HG02763 (cell line): ENCODE data around the gene MCF2L2.
A peak's percentile ranks its signal among the peaks of the same experiment; 100 is the strongest.
"Not testable (repeated sequence)": the region's sequence is repeated elsewhere in the genome, so short reads cannot be mapped to it uniquely, and the experiment has no call there.

Experiments
- ATAC-seq: cut with Tn5 transposase; IDR thresholded peaks from one replicate; pipeline ENCODE4 v1.9.1; 2021; ENCODE audit warnings: mild to moderate bottlenecking, moderate library complexity; ENCODE audit not compliant: unreplicated experiment

MCF2L2 gene

DNA sequence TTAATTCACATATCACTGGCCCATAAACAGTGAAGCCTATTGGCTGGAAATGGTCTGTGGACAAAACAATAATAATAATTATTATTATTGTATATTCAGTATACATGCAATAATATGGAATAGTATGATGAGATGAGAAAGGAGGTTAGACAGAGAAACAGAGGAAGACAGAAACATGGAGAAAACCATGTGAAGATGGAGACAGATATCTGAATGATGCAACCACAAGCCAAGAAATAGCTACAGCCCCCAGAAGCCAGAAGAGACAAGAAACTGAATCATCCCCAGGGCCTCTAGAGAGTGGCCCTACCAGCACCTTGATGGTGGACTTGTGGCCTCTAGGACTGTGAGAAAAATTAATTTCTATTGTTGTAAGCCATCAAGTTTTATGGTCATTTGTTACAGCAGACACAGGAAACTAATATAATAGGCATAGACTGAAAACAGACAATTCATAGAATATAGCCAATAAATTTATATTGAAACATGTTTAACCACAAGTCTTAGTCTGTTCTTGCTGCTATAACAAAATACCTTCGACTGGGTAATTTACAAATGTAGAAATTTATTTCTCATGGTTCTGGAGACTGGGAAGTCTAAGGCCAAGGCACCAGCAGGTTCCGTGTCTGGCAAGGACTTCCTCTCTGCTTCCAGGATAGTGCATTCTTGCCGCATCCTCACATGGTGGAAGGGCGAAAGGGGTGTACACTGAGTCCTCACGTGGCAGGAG, 31.6 kb downstream of the MCF2L2 start:
- ATAC-seq = no peak

DNA sequence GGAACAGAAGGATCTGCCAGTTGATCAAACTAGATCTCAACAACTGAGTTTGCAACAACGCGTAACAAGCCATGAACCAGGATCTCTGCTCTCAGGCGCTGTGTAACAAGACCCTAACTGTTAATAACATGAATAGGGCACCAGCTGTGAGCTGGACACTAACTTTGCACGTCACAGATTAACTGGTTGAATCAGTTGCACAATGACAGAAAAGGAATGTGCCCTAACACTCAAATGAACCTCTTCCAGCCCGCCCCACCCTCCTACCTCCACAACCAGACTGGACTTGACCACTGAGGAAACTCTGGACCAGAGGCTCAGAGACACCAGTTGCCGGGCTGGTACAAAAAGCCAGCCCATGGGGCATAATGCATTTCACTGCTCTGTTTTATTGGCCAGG, 34.3 kb downstream of the MCF2L2 start:
- ATAC-seq = no peak

DNA sequence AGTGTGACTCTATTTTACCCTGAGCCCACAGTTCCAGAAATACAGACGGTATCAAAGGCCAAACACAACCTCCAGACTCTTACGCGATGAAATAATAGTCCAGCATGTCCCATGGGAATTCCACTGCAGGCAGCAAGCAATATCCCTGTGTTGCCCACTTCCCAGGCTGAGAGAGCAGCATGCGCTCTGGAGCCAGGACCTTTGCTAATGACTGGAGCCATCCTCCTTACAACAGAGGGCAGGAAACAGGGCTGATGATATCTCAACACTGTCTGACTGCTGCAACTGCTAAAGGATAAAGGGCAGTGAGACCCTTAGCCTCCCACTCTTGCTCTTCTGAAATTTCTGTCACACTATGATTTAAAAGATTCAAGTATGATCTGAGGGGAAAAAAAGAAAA, 34.8 kb downstream of the MCF2L2 start:
- ATAC-seq = no peak

DNA sequence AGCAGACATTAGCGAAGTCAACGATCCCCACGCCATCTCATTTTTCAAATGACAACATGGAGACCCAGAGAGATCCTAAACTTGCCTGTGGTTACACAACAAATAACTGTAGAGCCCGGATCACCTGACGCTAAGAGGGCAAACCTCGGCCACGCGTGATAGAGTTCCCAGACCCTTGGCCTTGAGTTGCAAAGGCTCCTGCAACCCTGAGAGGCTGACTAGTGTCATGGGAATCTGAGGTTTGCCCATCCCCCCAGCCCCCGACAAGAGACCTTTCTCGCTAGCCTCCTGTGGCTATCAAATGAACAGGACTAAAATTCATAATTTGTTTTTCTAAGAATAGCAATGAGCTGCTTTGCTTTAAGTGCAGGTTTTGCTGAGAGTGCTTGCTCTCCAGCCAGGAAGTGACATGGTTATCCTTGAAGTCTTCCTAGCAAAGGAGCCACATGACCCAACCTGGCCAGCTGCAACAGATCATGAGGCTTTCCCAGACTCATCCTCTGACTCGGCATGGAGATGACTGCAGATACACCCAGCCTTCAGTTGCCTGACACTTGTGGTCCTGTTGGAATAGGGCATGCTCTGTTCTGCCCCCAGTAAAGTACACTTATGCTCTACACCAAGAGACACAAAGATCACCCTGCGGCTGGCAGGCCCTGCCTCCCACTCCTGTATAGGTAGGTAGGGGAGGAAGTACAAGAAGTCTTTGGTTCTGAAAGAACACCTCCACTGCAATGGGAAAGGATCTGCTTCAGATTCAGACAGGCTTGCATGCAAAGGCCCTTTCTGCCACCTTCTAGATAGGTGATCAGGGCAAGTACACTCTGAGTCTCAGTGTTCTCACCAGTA, 36.0 kb downstream of the MCF2L2 start:
- no peak for ATAC-seq

DNA sequence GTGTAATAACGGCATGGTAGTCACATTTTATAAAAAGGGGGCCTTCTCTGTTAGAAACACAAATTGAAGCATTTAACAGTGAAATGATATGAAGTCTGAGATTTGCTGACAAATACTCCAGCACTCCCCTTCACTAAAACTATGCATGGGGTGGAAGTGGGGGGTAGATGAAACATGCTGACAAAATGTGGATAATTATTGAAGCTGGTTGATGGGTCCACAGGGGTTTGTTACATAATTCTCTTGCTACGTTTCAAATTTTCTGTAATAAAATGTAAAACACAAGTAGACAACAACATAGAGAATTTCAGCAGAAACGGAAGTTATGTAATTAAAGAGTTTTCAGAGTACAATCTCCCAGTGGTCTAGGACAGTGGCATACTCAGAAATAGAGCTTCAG, 37.0 kb downstream of the MCF2L2 start:
- no peak for ATAC-seq

DNA sequence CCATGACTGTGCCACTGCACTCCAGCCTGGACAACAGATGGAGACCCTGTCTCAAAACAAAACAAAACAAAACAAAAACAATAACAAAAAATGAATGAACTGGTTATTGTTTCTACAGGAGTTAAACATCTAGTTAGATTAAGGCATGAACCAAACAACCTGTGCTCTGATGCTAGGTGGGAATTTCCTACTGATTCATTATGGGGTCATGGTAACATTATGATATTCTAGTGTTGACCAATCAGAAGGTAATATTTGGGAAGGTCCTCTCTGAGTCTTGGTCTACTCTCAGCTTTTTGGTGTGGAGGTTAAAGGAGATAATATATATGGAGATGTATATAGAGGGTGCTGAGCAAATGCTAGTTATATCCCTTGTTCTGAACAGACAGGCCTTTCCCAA, 37.6 kb downstream of the MCF2L2 start:
- ATAC-seq = no peak

DNA sequence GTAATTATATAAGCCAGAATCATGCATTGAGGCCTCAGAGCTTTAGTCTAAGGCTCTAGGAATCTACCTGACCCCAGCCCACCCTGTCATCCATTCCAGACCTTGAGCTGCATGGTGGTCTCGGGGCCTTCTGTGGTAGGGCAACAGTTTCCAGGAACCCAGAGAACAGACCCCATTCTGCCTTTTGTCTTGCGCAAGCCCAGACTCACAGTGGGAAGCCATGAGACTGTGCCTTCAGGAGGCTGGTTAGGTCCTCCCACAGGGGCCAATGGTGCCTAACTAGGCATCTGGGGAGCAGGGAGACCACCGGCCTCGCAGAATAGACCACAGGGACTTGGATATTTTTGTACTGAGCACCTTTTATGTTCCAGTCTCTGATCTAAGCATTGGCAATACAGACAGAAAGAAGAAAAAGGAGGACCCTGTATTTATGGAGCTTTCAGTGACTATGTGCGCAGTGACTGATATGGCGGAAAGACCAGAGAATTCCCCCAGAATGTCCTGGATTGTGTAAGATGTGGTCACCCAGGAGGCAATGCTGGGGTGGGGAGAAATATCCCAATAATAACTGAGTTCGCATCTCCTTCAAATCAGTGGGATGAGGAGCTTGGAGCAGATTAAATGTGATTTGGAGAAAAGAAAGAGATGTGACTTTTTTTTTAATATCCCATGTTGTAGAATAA, 40.1 kb downstream of the MCF2L2 start:
- no peak for ATAC-seq

DNA sequence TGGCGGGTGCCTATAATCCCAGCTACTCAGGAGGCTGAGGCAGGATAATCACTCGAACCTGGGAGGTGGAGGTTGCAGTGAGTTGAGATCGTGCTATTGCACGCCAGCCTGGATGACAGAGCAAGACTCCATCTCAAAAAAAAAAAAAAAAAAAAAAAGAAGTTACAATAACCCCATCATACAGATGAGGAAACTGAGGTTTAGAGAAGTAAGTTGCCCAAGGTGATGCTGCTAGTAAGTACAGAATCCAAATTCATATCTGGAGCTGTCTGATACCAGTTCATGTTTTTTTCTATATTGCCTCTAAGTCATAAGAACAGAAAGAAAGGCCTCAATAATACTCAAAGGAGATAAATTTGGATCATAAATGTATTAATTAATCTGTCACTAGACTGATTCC, 40.6 kb downstream of the MCF2L2 start:
- ATAC-seq = no peak

DNA sequence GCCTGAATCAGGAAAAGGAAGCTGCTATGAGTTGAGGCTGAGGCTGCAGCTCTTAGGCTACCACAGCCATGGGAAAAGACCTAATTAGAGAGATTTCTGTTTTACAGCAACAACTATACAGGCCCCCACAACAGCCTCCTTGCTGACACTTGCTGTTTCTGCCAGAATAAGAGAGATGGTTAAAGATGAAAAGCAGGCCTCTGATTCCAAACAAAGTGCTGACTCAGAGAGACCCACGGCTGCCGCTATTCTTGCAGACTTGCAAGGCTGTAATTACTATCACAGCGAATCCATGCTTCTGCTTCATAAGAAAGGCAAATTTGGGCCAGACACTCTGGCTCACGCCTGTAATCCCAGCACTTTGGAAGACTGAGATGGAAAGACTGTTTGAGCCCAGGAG, 41.8 kb downstream of the MCF2L2 start:
- ATAC-seq = no peak

DNA sequence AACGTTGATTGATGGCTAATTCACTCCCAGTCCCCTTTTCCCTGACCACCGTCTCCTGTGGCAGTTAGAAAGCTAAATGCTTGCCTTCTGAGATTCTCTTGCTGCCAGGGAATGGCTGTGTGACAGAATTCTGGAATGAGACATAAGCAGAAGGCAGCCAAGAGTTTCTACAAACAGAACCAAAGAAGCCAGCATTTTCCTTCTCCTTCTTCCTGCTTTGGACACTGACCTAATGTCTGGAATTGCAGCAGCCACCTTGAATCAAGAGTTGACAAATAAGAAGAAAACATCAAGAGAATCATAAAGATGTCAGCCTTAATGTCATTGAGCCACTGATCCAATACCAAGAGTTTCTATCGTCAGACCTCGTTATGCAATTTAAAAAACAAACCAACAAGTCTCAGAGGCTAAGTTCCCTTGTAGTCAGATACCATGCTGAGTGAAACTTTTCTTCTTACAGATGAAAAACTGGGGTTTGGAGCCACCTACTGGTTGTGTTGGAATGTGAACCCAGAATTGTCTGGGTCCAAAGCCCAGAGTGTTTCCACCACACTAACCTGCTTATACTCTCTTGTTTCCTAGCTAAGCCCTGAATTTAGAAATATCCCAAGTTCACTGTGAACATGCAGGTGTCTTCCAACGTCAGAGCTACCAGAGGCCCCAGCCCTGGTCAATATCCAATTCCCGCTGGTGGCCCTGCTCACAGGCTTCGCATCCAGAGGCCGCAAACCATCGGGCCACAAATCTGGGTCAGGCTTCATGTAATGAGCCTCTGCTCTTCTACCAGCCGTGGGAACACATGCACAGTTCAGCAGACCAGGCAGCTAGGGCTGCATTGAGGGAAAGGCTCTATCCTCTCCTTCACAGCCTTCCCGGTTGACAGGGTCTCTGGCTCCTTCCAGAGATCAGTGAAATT, 42.5 kb downstream of the MCF2L2 start:
- peak; percentile 59 for ATAC-seq

DNA sequence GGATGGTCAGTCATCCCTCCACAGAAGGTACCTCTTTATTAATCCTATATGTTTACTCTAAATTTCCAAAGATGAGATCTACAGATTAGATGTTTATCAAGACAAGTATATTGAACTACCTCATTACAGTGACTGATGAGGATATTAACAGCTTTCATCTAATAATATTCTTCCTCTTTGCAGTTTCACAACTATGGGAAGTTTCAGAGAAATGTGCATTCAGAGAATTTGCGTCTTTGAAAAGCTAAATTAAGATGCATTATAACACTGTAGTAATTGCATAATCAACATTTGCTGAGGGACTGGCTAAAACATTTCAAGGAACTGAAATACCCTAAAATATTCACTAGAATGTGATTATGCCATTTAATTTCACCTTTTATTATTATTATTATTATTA, 46.7 kb downstream of the MCF2L2 start:
- ATAC-seq = no peak

DNA sequence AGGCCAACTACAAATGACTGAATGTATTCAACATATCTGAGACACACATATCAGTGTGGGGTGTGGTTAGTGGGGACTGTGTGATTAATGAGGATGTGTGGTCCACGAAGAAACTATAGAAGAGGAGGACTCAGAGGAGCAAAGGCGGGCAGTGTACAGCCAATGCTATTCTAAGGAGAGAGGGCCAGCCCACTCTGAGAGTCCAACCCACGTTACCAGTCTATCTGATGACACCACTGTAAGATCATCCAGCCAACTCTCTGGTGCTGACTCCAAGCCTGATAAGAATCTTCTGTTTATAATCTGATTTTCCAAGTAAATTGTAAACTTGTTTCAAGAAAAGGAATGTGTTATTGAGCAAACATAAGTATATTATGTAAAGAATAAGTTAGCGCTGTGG, 47.2 kb downstream of the MCF2L2 start:
- no peak for ATAC-seq

DNA sequence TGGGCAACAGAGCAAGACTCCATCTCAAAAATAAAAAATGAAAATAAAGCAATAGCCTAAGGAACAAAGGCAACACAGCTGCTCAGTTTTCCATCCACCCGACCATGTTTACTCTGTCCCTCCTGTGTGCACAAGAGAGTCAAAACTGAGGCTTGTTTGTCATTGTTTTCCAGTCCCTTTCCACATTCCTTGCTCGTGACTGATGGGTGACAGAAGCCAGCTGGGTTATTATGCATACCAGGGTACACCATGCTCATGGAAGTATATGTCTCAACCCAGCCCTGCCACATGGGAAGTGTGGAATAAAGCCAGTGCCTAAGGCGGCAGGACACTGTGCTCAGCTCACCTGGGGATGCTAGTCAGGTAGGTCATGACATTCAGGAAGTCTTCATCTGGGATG, 49.5 kb downstream of the MCF2L2 start:
- no peak for ATAC-seq

DNA sequence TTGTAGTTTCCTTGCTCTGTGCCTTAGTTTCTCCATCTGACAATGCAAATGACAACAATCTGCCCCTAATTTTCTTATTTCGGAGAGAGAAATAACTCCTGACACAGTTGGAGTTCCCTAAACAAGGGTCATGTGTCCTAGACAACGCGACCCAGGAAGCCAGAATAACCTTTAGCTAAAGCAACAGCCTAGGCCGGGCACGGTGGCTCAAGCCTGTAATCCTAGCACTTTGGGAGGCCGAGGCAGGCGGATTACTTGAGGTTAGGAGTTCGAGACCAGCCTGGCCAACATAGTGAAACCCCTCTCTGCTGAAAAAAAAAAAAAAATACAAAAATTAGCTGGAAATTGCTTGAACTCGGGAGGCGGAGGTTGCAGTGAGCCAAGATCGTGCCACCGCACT, 49.9 kb downstream of the MCF2L2 start:
- ATAC-seq = no peak

DNA sequence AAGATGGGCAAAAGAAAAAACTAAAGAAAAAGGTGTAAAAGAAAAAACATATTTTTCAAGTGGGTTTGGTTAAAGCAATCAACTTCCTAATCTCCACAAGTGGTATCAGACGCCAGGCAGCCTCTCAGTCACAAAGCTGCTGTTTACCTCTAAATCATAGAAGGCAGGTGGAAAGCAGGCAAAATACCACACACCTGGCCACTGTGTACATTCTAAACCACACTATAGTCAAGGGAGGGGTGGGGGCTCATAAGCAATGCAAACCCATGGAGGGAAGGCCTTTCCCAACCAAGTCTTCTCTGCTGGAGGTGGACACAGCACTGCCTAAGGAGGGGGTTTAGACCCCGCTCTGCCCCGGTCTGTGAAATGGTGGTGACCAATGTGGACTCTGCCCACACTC, 50.4 kb downstream of the MCF2L2 start:
- ATAC-seq = no peak

DNA sequence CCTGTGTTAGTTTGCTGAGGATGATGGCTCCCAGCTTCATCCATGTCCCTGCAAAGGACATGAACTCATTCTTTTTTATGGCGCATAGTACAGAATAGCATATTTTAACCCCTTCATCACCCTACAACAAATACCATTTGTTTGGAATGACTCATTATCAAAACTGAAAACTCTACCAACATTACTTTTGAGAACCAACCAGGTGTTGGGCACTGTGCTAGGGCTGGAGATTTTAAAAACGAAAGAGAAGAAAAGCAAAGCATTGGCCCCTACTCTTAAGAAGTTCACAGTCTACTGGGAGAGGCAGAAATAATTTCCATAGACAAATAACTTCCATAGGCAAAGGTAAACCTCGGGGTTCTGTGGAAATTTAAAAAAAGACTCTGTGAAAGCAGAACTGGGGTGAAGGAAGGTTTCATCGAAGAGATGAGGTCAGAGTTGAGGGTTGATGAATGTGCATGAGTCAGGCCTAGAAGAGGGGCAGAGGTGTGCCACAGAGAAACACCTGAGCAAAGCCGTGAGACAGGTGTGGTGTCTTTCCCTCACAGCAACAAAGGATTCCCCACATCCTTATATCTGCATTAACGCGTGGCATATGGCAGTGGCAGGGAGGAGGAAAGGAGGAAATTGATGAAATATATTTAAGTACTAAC, 51.0 kb downstream of the MCF2L2 start:
- no peak for ATAC-seq

DNA sequence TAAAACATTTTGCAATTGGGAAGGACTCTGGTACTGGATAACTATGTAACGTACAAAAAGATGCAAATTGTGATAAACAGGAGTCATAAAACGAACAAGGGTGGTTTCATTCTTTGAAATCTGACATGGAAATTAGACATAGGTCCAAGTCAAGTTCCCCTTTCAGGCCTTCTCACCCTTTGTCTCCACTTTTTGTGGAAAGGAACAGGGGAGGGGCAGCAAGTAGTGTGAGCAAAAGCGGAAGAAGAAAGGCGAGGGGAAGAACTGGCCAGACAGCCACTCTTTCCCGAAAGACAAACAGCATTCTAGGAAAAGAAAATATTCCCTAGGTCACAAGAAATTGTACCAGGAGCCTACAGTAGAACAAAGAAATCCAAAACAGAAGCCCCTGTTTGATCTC, 52.6 kb downstream of the MCF2L2 start:
- ATAC-seq = no peak

DNA sequence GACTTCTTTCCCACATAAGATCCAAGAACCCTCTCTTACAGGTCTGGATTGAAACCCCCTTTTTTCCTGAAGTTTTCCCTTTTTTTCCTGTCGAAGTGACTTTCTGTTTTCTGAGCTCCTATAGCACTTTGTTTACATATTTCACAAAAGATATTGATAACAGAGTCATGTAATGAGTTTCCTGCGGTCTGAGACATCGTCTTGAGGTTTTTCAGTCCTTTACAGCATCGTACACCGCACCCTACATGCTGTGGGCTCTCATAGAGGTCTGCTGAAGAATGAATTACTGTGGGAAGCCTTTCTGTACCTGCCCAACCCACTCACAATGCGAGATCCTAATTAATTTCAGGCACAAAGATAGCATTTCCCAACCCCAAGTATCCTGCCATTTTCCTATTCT, 53.1 kb downstream of the MCF2L2 start:
- ATAC-seq = no peak

DNA sequence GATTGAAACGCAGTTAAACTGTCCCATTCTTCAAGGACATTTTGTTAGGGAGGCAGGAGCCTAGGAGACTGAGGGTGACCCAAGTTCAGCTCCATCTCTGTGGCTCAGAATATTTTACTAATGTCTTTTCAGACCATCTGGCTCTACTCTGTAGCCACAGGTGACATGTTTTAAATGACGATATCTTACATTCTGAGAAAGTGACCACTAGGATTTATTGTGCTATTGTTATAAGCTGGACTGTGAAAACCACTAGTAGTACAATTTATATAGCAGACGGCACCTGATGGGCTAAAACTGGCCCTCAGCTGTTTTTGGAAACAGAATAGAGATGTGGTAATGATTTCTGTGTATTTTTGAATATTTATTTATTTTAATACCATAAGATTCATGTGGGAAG, 55.5 kb downstream of the MCF2L2 start:
- ATAC-seq = no peak

DNA sequence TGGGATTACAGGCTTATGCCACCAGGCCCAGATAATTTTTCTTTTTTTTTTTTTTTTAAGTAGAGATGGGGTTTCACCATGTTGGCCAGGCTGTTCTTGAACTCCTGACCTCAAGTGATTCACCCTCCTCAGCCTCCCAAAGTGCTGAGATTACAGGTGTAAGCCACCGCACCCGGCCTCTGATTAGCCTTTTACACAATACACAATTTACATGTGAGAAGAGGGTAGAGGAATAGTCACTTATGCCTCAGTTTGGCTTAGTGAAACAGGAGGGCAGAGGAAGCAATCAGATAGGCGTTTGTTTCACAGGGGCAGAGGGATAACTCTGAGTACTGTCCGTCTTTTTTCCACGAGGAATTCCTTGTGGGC, 56.8 kb downstream of the MCF2L2 start:
- not testable (repeated sequence) for ATAC-seq
